Measurements from ENCODE around the gene ACTMAP.

Gene ACTMAP

DNA sequence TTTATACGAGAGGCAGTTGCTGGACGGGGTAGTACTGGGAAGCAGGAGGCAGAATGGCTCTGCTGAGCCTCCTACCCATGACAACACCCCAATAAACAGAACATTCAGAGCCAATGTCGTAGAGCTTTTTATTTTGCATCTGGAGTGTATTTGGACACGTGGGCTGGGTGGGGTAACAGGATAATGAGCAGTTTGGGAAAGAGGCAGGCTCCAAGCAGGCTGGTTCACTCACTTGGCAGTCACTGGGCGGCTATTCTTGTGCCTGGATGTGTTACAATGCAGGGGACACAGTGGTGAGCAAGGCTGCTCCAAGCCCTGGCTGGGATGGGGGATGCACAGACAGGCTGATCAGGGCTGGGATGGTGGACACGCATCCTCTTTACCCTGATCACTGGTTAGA lies 9.5 kb downstream of the ACTMAP start:
- TF ChIP-seq, protein P1, sequence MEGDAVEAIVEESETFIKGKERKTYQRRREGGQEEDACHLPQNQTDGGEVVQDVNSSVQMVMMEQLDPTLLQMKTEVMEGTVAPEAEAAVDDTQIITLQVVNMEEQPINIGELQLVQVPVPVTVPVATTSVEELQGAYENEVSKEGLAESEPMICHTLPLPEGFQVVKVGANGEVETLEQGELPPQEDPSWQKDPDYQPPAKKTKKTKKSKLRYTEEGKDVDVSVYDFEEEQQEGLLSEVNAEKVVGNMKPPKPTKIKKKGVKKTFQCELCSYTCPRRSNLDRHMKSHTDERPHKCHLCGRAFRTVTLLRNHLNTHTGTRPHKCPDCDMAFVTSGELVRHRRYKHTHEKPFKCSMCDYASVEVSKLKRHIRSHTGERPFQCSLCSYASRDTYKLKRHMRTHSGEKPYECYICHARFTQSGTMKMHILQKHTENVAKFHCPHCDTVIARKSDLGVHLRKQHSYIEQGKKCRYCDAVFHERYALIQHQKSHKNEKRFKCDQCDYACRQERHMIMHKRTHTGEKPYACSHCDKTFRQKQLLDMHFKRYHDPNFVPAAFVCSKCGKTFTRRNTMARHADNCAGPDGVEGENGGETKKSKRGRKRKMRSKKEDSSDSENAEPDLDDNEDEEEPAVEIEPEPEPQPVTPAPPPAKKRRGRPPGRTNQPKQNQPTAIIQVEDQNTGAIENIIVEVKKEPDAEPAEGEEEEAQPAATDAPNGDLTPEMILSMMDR (IDR thresholded peaks at IDR 0.05; ENCODE audit: extremely low read depth, missing control alignments) = no peak
- DNase-seq (ENCODE audit: low spot score) = no peak

DNA sequence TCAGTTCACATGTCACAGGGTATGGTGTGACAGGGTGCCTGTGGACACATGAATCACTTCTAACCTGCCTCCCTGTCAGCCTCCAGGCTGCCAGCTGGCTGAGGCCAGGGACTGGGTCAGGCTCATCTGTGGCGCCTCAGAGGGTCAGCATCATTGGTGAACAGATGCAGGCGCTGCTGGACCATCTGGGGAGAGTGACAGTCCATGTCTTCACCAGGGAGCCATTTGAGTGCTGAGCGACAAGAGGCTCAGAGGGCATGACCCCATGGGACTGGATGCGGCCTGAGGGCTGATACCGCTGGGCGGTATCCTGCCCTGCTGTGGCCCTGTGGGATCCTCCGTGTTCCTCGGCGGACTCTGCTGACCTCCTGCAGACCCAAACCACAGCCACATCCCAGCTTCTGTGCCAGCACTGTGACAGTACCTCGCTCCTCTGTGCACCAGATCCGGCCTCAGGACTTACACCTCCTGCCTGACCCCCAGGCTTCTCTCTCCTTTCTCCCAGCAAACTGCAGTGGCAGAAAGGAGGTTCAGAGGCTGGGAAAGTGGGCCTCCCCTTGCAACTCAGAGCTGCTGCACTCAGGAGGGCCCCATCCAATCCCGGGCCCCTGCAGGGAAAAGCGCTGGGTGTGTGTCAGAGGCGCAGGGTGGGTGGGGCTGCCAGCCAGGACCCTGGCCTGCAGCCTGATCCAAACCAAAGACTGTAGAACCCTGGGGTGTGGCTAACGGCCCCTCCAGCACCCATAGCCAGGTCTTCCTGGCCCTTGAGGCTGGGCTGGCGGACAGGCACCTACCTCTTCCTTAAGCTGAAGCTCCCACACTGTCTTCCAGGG lies 10.2 kb downstream of the ACTMAP start:
- TF ChIP-seq, protein P1 (IDR thresholded peaks at IDR 0.05; ENCODE audit: extremely low read depth, missing control alignments) = no peak
- no peak for DNase-seq (ENCODE audit: low spot score)

DNA sequence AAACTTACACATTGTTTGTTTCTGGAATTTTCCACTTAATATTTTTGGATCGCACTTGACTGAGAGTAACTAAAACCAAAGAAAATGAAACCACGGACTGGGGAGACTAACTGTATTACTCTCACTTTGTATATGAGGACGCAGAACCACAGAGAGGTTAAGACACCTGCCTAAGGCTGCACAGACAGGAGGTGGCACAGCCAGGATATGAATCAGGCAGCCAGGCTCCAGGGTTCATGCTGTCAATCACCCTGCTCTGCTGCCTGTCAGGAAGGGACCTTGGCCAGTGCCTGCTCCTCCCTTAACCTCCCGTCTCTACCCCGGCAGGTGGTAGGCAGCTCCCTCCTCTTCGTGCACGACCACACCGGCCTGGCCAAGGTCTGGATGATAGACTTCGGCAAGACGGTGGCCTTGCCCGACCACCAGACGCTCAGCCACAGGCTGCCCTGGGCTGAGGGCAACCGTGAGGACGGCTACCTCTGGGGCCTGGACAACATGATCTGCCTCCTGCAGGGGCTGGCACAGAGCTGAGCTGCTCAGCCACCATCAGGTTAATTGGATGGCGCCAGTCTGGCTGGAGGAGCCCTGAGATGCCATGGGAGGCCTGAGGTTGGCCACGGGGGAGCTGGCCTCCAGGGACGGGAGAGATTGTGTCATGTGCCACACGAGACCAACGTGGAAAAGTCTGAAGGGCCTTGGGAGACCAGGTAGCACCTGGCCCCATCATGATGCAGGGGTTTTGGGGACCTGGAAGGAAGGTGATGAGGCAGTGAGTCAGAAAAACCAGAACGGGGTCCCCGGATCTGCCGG lies 11.0 kb downstream of the ACTMAP start:
- no peak for DNase-seq (ENCODE audit: low spot score)
- TF ChIP-seq, protein P1 (IDR thresholded peaks at IDR 0.05; ENCODE audit: extremely low read depth, missing control alignments) = no peak

DNA sequence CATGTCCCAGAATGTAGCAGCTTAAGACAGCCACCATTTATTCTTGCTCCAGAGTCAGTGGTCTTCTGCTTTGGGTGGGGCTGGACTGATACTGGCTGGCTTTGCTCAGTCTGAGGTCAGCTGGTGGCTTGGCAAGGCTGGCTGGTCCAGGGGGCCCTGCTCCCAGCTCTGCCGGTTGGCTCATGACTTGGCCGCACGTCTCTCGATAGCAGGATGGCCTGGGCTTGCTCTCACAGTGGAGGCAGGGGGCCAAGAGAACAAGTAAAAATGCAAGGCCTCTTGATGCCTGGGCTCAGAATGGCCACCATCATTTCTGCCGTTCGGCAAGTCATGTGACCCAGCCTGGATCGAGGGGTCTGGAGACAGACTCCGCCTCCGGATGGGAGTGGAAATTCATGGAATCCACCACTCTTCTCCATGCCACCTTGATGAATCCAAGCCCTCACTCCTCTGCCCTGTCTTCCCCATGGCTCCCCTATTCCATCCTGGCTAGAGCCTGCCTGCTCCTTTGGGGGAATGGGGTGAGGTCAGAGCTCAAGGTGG lies 13.1 kb downstream of the ACTMAP start:
- TF ChIP-seq, protein P1 (IDR thresholded peaks at IDR 0.05; ENCODE audit: extremely low read depth, missing control alignments) = no peak
- no peak for DNase-seq (ENCODE audit: low spot score)

DNA sequence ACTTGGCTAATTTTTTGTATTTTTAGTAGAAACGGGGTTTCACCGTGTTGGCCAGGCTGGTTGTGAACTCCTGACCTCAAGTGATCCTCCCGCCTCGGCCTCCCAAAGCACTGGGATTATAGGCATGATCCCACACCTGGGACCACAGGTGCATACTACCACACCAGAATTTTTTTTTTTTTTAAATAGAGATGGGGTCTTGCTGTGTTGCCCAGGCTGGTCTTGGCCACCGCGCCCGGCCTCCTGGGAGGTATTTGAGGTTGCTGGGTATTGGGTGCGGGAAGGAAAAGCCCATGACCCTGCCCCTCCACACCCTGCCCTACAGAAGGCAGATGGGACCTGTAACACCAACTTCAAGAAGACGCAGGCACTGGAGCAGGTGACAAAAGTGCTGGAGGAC lies 13.6 kb downstream of the ACTMAP start:
- no peak for DNase-seq (ENCODE audit: low spot score)
- TF ChIP-seq, protein P1 (IDR thresholded peaks at IDR 0.05; ENCODE audit: extremely low read depth, missing control alignments) = no peak

DNA sequence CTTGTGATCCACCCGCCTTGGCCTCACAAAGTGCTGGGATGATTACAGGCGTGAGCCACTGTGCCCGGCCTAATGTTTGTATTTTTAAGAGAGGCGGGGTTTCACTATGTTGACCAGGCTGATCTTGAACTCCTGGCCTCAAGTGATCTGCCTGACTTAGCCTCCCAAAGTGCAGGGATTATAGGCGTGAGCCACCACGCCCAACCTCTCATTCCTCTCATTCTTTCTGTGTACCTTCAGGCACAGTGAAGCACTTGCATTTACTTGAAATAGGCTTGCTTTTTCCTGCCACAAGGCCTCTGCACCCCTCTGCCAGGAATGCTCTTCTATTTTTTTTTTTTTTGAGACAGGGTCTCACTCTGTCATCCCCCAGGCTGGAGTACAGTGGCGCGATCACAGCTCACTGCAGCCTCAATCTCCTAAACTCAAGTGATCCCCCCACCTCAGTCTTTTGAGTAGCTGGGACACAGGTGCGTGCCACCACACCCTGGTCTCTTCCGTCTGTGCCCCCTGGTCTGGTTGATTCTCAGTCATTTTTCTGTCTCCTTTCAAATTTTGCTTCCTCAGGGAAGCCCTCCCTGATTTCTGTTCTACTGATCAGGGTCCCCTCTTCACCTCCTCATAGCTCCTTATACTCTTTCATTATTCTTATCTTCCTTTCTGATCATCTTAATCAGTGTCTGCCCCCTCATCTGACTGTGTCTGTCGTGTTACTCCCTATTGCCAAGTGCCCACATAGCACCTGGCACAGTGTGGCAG lies 15.1 kb downstream of the ACTMAP start:
- TF ChIP-seq, protein P1 (IDR thresholded peaks at IDR 0.05; ENCODE audit: extremely low read depth, missing control alignments) = no peak
- no peak for DNase-seq (ENCODE audit: low spot score)

Data from GM20000 (cell line).